ENCODE results near the gene AKT2.

GRCh38 chr19:40257096-40257517 lies 28.0 kb downstream of the AKT2 start:
- TF ChIP-seq CTCF (conservative IDR thresholded peaks at IDR 0.05; ENCODE audit: low read depth, low read length) (no peak), EZH2 (IDR thresholded peaks at IDR 0.05; ENCODE audit: low read length, unreplicated experiment) (no peak)
